A204.1 (cell line): ENCODE measurements around the gene COP1.

Source experiments
- FAIRE-seq: peaks from 2 replicates; lab custom pipeline; 2012; peaks lifted over from hg19 to GRCh38; lab: Jason Lieb, UNC

Gene COP1

DNA sequence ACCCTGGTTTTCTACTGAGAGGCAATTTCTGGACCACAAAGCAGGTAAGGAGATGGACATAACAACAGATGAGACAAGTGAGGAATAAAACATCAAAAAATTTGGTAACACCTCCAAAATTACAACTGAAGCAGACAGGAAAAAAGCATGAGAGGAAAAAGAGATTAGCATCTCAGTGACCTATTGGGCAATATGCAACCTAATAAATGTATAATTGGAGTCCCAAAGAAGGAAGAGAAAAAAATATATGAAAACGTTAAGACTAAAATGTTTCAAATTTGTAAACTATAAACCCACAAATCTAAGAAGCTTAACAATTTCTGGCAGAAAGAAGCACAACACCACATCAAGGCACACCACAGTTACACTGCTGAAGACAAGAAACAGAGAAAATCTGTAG, 255.5 kb downstream of the COP1 start:
- no peak for FAIRE-seq

DNA sequence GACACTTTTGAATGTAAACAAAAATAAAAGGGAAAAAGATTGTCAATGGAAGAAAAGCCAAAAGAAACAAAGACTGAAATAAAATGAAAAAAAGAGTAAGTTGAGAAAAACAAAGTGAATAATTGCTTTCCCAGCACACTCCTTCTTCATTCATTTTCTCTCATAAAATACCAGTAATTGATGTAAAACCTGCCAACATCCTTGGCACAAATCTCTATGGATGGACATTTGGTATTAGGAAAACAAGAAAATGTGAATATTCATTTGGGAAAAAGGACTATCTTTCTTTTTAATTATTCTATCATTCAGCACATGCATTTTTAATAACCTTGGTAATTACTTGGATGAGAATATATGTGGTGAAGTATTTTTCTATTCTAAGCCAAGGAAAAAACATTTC, 259.3 kb downstream of the COP1 start:
- no peak for FAIRE-seq

DNA sequence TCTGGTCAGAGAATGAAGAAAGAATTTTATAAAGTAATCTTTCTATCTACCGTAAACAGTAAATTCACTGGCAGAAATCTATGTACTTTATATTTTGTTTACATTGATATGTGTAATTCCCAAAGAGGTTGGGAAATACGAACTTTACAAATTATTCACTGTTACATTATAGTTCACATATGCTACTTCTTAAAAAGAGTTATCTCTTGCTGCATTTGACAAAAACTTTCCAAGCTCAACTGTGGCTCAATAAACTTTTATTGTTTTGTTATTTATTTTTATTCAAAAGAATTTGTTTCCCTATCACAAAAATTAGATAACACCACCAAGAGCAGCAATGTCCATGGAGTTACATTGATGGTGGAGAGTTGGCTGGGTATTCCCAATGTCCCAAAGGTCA, 262.5 kb downstream of the COP1 start:
- peak; percentile 21 for FAIRE-seq

GRCh38 chr1:175941164-175941563, 265.9 kb downstream of the COP1 start:
- no peak for FAIRE-seq

DNA sequence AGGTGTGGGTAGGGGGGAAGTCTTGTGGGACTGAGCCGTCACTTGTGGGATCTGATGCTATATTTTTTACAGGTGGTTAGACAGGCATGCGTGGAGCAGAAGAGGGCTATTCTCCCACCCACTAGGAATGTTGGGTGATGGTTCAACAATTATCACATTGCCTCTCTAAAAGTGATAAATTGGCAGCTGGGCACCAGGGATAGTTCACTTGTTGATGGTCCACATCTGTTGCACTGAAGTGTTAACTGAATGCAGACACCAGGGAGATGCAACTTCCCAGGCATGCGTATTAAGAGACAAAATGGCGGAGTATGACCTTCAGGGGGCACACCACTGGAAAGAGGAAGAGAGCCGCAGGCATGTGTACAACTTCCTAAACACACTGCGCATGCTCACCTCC, 270.4 kb downstream of the COP1 start:
- no peak for FAIRE-seq

DNA sequence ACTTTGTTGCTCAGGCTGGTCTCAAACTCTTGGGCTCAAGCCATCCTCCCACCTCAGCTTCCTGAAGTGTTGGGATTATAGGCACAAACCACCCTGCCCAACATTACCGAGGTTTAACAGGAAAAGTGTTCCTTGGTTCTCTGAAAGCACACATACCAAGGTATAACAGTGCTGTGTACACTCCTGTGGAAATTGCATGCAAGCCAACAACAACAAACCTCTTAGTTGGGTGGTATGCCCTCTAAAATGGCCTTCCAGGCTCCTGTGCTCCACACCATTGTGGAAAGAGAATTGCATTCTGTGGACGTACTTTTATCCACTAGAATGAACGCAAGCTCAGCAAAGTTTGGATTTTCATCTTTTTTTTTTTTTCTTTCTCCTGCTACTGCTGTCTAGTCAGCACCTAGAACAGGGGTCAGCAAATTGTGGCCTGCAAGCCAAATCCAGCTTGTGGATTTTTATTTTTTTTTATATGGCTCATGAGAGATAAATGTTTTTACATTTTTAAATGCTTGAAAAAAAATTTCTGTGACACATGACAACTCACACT, 271.4 kb downstream of the COP1 start:
- no peak for FAIRE-seq

DNA sequence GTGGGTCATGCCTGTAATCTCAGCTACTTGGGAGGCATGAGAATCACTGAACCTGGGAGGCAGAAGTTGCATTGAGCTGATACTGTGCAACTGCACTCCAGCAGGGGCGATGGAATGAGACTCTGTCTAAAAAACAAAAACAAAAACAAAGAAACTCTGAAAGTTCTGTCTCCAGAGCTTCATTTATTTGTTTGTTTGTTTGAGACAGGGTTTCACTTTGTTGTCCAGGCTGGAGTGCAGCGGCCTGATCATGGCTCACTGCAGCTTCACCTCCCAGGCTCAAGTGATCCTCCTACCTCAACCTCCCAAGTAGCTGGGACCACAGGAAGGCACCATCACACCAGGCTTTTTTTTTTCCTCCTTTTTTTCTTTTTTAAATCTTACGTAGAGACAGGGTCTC, 271.9 kb downstream of the COP1 start:
- FAIRE-seq: no peak

DNA sequence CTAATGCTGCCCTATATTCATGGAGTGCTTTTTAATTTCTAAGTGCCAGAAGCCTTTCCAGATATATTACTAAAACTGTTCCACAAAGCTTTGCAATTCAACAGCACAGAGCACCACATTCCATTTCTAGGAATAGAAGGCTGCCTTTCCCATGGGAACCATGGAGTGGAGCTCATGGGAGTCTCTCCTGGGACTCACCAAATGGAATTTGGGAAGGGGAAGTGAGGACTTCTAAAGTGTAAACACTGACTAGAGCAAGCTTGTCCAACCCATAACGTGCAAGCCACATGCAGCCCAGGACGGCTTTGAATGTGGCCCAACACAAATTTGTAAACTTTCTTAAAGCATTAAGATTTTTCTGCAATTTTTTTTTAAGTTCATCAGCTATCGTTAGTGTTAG, 273.3 kb downstream of the COP1 start:
- no peak for FAIRE-seq

DNA sequence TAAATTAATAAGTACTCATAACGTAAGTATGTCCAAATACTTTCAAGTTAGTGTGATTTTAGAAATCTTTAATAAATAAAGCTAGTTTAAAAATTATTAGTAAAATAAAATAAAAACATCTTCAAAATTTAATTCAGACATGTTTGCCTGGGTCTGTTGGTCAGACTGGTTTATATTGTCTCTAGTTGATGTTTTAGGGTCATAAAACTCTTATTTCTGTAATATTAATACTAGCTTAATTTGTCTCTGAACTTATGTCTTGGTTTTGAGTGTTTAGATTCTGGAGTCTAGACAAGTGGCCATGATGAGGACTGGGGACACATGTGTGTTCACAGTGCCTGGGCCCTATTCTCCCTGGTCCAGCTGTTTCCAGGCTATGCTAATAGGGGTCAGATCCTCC, 279.1 kb downstream of the COP1 start:
- FAIRE-seq: no peak

DNA sequence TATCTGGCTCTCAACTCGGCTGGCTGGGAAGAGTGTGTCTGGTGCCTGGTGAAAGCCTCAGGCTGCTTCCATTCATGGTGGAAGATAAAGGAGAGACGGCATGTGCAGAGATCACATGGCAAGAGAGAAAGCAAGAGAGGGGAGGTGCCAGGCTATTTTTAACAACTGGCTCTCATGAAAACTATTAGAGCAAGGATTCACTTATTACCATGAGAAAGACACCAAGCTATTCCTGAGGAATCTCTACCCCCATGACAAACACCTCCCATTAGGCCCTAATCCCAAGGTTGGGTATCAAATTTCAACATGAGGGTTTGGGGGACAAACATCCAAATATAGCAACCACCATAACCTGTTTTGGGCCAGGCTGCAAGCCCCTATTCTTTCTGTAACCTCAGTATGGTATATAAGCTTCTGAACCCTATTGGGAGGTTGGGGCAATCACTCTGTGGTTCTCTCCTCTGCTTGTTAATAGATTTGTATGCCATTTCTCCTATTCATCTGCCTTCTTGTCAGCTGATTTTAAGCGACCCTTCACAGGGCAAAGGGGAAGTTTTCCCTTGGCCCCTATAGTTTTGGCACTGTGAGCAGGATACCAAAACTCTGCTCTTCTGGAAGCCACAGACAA, 284.7 kb downstream of the COP1 start:
- FAIRE-seq: no peak

GRCh38 chr1:175920381-175920780, 286.7 kb downstream of the COP1 start:
- no peak for FAIRE-seq

- FAIRE-seq: no peak
Observed at GRCh38 chr1:175919001-175919400, 288.1 kb downstream of the COP1 start.

GRCh38 chr1:175918364-175918801, 288.7 kb downstream of the COP1 start:
- no peak for FAIRE-seq

GRCh38 chr1:175914115-175914514, 293.0 kb downstream of the COP1 start:
- FAIRE-seq: no peak

DNA sequence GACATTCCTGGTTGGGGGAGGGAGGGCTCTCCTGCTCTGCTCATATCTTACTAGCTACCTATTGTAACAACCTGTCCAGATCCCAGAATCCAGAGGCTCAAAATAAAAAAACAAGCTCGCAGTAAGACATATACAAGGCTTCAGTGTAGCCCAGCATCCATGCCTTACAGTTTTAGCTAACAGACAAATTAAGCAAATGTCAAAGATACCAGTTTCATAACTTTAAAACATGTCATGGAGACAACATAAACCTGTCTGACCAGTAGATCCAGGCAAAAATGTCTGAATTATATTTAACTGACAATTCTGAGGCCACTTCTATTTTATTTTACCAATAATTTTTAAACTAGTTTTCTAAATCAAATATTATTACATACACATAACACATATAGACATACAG, 295.9 kb downstream of the COP1 start:
- no peak for FAIRE-seq

GRCh38 chr1:175906370-175906769, 300.7 kb downstream of the COP1 start:
- no peak for FAIRE-seq

GRCh38 chr1:175904808-175905207, 302.3 kb downstream of the COP1 start:
- no peak for FAIRE-seq

DNA sequence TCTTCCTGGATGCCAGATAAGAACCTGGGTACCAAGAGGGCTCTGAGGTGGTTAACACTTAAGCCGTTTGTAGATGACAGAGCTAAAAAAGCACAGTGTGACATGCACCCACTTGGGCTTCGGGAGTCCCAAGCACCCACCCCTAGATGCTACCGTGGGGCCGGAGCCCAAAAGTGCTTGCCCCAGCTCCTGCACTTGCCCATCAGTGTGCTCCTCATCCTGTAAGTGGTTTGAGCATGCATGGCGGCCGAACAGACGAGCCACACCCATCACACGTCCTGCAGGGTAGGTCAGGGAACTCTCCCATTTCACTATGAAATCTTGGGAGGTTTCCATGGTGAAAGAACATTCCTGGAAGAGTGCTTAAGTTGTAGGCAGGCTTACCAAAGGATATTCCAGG, 304.8 kb downstream of the COP1 start:
- no peak for FAIRE-seq

DNA sequence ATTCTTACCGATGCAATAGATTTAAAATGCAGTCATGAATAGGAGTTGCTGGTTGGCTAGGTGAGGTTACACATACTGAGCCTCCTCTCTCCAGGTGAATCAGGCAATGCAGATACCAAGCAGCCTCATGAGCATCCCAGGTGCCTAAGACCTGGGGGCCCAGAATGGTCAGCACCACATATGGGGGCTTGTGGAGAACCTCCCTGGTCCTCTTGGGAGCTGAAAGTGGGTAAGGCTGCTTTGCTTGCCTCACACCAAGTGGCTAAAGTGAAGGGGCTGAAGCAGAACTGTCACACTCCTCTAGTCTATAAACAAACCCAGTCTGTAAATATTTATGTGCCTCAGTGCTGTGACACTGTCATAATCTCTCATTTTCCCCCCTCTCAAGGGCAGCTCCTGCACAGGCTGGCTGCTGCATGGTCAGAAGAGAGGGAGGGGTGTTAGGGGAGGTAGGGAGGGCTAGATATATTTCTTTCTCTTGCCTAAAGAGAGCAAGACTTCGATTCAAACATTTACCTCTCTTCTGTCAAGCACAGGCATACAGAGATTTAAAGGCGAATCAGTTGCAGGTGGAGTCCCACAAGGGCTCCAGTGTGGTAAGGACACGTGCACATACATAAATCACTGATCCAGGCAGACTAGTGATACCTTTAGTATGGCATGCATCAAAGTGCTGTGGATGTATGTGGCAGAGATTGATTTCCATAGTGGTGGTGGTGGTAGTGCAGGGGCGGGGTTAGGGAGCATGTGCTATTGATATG, 305.8 kb downstream of the COP1 start:
- FAIRE-seq: no peak

GRCh38 chr1:175900171-175900570, 306.9 kb downstream of the COP1 start:
- FAIRE-seq: no peak

- no peak for FAIRE-seq
Observed at GRCh38 chr1:175895966-175896365, 311.1 kb downstream of the COP1 start.
